ENCODE data around the gene RNF145.

RNF145 gene

DNA sequence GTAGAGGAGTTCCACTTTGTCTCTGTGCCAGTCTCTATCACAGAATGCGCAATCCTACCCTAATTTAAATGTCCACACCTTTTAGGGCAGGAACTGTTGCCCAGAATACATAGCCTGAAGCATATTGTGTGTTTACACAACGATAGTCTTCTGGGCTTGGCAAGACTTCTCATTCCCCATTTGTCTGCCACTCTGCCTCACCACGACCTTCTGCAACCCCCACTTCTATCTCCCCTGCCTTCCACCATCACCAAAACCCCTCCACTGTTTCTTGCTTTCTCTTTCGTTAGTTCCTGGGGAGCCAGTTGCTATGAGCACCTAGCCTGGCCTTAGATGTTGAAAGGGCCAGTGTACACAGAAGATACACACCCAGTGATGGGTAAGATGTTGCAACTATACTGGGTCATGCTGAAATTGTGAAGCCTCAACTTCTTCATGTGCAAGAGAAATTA lies 883 bp upstream of the RNF145 start:
- peaks cover 12% of the 10 kb centered on the region for H4K20me1 ChIP-seq (ENCODE audit: low read depth, low read length)
- no peaks in the 10 kb centered on the region for H3K36me3 ChIP-seq (ENCODE audit: low read length)
- H3K4me3 ChIP-seq (ENCODE audit: insufficient read depth, low read length, poor library complexity, severe bottlenecking) = peak overlapping the region; percentile 89
- peaks cover 29% of the 10 kb centered on the region for H3F3A ChIP-seq (ENCODE audit: insufficient read depth)
- TF ChIP-seq, protein P1, sequence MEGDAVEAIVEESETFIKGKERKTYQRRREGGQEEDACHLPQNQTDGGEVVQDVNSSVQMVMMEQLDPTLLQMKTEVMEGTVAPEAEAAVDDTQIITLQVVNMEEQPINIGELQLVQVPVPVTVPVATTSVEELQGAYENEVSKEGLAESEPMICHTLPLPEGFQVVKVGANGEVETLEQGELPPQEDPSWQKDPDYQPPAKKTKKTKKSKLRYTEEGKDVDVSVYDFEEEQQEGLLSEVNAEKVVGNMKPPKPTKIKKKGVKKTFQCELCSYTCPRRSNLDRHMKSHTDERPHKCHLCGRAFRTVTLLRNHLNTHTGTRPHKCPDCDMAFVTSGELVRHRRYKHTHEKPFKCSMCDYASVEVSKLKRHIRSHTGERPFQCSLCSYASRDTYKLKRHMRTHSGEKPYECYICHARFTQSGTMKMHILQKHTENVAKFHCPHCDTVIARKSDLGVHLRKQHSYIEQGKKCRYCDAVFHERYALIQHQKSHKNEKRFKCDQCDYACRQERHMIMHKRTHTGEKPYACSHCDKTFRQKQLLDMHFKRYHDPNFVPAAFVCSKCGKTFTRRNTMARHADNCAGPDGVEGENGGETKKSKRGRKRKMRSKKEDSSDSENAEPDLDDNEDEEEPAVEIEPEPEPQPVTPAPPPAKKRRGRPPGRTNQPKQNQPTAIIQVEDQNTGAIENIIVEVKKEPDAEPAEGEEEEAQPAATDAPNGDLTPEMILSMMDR (IDR thresholded peaks at IDR 0.05; ENCODE audit: insufficient read depth, low read length, poor library complexity, severe bottlenecking) = no peak
- no peak for TF ChIP-seq EZH2phosphoT487 (conservative IDR thresholded peaks at IDR 0.05; ENCODE audit: low read length)
- H3K79me2 ChIP-seq (ENCODE audit: insufficient read depth, low read length) = peaks cover 37% of the 10 kb centered on the region
- peak overlapping the region; percentile 67 for H3K4me2 ChIP-seq (ENCODE audit: low read depth, low read length, poor library complexity, severe bottlenecking)
- H3K27me3 ChIP-seq (ENCODE audit: low read length) = no peaks in the 10 kb centered on the region
- H2AFZ ChIP-seq (ENCODE audit: low read depth, low read length, severe bottlenecking) = peak overlapping the region; percentile 78
- peak overlapping the region; percentile 86; the same call in 1 of the 2 replicates for H3K9ac ChIP-seq (ENCODE audit: low read length)
- no peaks in the 10 kb centered on the region for H3K9me3 ChIP-seq (ENCODE audit: insufficient read depth, low read length)
- no peak overlapping the region for H3K27ac ChIP-seq (ENCODE audit: low read depth, low read length)
- no peaks in the 10 kb centered on the region for H3K9me2 ChIP-seq (replicated peaks; ENCODE audit: insufficient read depth, low read length)

DNA sequence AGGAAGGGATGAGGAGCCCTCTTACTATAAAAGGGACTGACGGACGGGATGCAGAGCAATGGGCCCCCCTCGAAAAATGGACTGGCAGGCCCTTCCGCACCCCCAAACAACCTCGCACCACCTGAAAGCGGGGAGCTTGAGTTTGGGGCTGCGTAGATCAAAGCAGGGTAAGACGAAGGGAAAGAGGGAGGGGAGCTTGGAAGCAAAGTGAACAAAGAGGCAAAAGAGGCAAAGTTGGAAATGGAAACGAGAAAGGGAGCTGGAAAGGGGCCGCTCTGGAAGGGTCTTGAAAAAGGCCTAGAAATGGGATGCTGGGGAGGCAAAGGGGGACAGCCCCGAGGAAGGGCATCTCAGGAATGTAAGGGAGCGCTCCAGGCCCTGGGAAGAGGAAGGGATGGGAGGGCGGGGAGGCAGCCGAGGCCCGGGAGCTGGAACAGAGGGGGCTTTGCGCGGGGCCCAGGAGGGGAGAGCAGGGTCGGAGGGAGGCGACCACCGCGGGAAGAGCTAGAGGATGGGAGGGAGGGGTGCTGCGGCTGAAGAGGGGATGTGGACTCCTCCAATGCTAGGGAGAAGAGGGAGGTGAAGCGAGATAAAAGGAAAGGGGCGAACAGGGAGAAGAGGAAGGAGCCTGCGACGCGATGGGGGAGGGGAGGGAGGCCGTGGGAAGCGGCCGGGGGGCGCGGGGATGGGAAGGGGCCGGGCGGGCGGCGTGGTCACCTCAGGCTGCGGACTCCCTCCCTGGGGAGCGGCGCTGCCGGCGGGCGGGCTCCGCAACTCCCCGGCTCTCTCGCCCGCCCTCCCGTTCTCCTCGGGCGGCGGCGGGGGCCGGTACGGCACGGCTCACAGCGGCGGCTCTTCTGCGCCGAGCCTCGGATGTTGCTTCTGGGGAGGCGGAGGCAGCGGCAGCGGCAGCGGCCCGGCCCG lies 577 bp downstream of the RNF145 start:
- TF ChIP-seq, protein P1 (IDR thresholded peaks at IDR 0.05; ENCODE audit: insufficient read depth, low read length, poor library complexity, severe bottlenecking) = no peak
- no peak for TF ChIP-seq EZH2phosphoT487 (conservative IDR thresholded peaks at IDR 0.05; ENCODE audit: low read length)
- Histone ChIP-seq H3F3A (ENCODE audit: insufficient read depth) (peaks cover 29% of the 10 kb centered on the region), H3K4me3 (ENCODE audit: insufficient read depth, low read length, poor library complexity, severe bottlenecking) (peak overlapping the region; percentile 89), H3K9me2 (replicated peaks; ENCODE audit: insufficient read depth, low read length) (no peaks in the 10 kb centered on the region), H4K20me1 (ENCODE audit: low read depth, low read length) (peaks cover 19% of the 10 kb centered on the region), H3K4me2 (ENCODE audit: low read depth, low read length, poor library complexity, severe bottlenecking) (peak overlapping the region; percentile 67), H3K27ac (ENCODE audit: low read depth, low read length) (peak overlapping the region; percentile 82), H3K27me3 (ENCODE audit: low read length) (no peaks in the 10 kb centered on the region), H3K9me3 (ENCODE audit: insufficient read depth, low read length) (no peaks in the 10 kb centered on the region), H2AFZ (ENCODE audit: low read depth, low read length, severe bottlenecking) (peak overlapping the region; percentile 59), H3K79me2 (ENCODE audit: insufficient read depth, low read length) (peaks cover 51% of the 10 kb centered on the region), H3K9ac (ENCODE audit: low read length) (peak overlapping the region; percentile 86), H3K36me3 (ENCODE audit: low read length) (0 out of 2 replicates have a peak, but pooled peaks cover under 1% of the 10 kb centered on the region)

DNA sequence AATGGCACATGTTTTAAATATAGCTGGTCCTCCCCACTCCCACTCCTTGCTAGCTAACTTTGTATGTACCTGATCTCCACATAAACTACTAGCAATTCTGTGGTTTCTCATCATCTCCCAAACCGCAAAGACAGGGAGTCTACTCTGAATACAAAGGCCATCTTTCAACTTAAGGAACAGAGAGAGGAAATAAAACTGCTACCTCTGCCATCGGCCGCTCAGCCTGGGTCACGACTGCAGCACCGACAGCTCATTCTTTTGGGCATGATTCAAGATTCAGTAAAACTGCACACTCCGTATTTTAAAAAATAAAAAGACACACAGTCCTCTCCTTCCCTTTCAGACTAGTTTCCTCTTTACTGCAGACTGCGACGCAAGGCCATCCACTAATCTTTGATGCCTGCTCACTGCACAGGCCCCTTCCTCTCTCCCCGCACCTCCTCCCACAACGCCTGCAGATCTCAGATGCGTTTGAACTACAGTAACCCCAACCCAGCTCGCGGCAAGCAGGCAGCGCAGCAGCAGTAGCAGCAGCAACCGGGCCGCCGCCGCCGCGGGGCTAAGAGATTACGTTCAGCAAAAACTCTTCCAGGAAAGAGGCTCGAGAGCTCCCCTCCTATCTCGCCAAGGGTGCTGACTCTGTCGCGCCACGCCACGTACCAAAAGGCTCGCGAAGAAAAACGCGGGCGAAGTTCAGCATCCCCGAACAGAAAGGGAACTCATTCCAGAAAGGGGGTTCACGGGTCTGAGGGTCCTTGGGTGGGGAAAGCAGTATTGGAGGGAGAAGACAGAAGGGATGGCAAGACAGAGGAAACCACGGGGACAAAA lies 1.5 kb downstream of the RNF145 start:
- peak overlapping the region; percentile 86 for H3K9ac ChIP-seq (ENCODE audit: low read length)
- H3K27me3 ChIP-seq (ENCODE audit: low read length) = no peaks in the 10 kb centered on the region
- H3K36me3 ChIP-seq (ENCODE audit: low read length) = peaks cover 9% of the 10 kb centered on the region; the same call in 1 of the 2 replicates
- TF ChIP-seq, protein P1 (IDR thresholded peaks at IDR 0.05; ENCODE audit: insufficient read depth, low read length, poor library complexity, severe bottlenecking) = no peak
- TF ChIP-seq EZH2phosphoT487 (conservative IDR thresholded peaks at IDR 0.05; ENCODE audit: low read length) = no peak
- H3K27ac ChIP-seq (ENCODE audit: low read depth, low read length) = peak overlapping the region; percentile 82
- no peaks in the 10 kb centered on the region for H3K9me2 ChIP-seq (replicated peaks; ENCODE audit: insufficient read depth, low read length)
- peaks cover 19% of the 10 kb centered on the region for H4K20me1 ChIP-seq (ENCODE audit: low read depth, low read length)
- H3K9me3 ChIP-seq (ENCODE audit: insufficient read depth, low read length) = no peaks in the 10 kb centered on the region
- peak overlapping the region; percentile 59 for H2AFZ ChIP-seq (ENCODE audit: low read depth, low read length, severe bottlenecking)
- H3F3A ChIP-seq (ENCODE audit: insufficient read depth) = peaks cover 29% of the 10 kb centered on the region
- H3K4me2 ChIP-seq (ENCODE audit: low read depth, low read length, poor library complexity, severe bottlenecking) = peak overlapping the region; percentile 67
- H3K79me2 ChIP-seq (ENCODE audit: insufficient read depth, low read length) = peaks cover 60% of the 10 kb centered on the region
- H3K4me3 ChIP-seq (ENCODE audit: insufficient read depth, low read length, poor library complexity, severe bottlenecking) = peak overlapping the region; percentile 89

Measured in SU-DHL-6 (cell line).